ENCODE measurements around the gene MBP. TPM values are rescaled to one million over a fixed set of nuclear protein-coding genes. Genes with fewer than 3 reads are reported as not detected.

Gene MBP
- total and polyA plus RNA-seq, 10 of the 15 experiments (the other 5 are each of a cell fraction or from before 2014, with no cell fraction given) = 12.2 to 67.8 (median 42.1) TPM

DNA sequence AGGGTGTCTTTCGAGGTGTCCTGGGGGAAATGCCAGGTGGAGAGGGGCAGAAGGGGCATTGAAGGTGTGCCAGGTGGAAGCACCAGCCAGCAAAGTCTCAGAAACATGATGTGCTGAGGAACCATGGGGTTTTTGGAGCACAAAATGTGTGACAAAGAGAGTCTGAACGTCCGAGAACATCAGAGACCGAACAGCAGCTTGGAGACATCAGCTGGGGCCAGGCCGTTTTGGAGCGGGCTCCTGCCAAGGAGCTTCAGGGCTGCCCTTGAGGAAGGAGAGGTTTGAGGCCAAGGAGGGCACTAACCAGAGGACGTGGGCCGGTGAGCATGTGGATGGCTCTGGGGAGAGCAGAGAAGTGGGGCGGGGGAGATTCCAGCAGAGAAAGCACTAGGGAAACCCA, 5.3 kb upstream of the MBP start:
- ChIA-PET RAD21 (ENCODE audit: unreplicated experiment) (interaction anchor here (0.8 to 2.5 kb wide), 2 partner anchors 73 to 138 kb away, joined by 4 to 6 read pairs; no protein-coding TSS in a partner anchor), CTCF (interaction anchor here (1.0 to 1.2 kb wide), 2 partner anchors 8 to 74 kb away, joined by 3 read pairs; no protein-coding TSS in a partner anchor), POLR2A (no interaction called here), SMC1A (ENCODE audit: uncharacterized antibody, unreplicated experiment) (interaction anchor here (0.6 to 1.1 kb wide), 3 partner anchors 15 to 652 kb away, joined by 3 read pairs; no protein-coding TSS in a partner anchor)
- FAIRE-seq (no peak), ATAC-seq (no peak), DNase-seq (ENCODE audit: low read depth, low spot score) (no peak)
- intact Hi-C loops (cut with micrococcal nuclease; ENCODE audit: unreplicated experiment) = no loop called here
- no peak overlapping the region for H3K4me2 ChIP-seq (ENCODE audit: control insufficient read depth, insufficient read depth)
- no peaks in the 10 kb centered on the region for H4K20me1 ChIP-seq (ENCODE audit: control insufficient read depth, insufficient read depth)
- no peak overlapping the region for H3K4me3 ChIP-seq
- no peaks in the 10 kb centered on the region for H3K27me3 ChIP-seq (replicated peaks in 1 of 2; ENCODE audit: control insufficient read depth in 2 of 2, insufficient read depth in 2 of 2, low read length in 1 of 2)
- H3K4me1 ChIP-seq (ENCODE audit: control insufficient read depth, insufficient read depth, low read length) = peaks cover 17% of the 10 kb centered on the region
- peaks cover under 1% of the 10 kb centered on the region; the same call in 1 of the 2 replicates for H3K79me2 ChIP-seq (ENCODE audit: control insufficient read depth, insufficient read depth, low read length)
- in situ Hi-C loops (cut with MboI) = no loop called here
- no TSS peak for BruUV-seq (replicated peaks)
- H3K36me3 ChIP-seq (ENCODE audit: control insufficient read depth in 2 of 2, insufficient read depth in 2 of 2, low read length in 1 of 2) = no peaks in the 10 kb centered on the region
- H3K9ac ChIP-seq (ENCODE audit: control insufficient read depth, insufficient read depth, low read length) = no peak overlapping the region
- H3K27ac ChIP-seq (ENCODE audit: control insufficient read depth, insufficient read depth) = no peak overlapping the region
- TF ChIP-seq ZNF207 (IDR thresholded peaks at IDR 0.05; ENCODE audit: borderline replicate concordance) (no peak), ZSCAN29 (IDR thresholded peaks at IDR 0.05) (no peak), ATF7 (IDR thresholded peaks at IDR 0.05; ENCODE audit: low read depth) (no peak), ZBTB40 (IDR thresholded peaks at IDR 0.05; ENCODE audit: borderline replicate concordance) (no peak), POU2F2 (IDR thresholded peaks at IDR 0.05; ENCODE audit: borderline replicate concordance, low read depth, low read length) (no peak), TBL1XR1 (IDR thresholded peaks at IDR 0.05; ENCODE audit: low read depth, low read length) (no peak), SRF (IDR thresholded peaks at IDR 0.05; ENCODE audit: low read depth in 2 of 2, low read length in 2 of 2) (no peak), SP1 (IDR thresholded peaks at IDR 0.05; ENCODE audit: low read depth, low read length) (no peak)
- TF ChIP-seq, protein P1, sequence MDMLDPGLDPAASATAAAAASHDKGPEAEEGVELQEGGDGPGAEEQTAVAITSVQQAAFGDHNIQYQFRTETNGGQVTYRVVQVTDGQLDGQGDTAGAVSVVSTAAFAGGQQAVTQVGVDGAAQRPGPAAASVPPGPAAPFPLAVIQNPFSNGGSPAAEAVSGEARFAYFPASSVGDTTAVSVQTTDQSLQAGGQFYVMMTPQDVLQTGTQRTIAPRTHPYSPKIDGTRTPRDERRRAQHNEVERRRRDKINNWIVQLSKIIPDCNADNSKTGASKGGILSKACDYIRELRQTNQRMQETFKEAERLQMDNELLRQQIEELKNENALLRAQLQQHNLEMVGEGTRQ (IDR thresholded peaks at IDR 0.05; ENCODE audit: borderline replicate concordance, low read depth, low read length) = no peak
- H2AFZ ChIP-seq (ENCODE audit: control insufficient read depth, low read depth, low read length) = no peak overlapping the region
- 59% methylated on average over 9 of the region's 9 CpGs for WGBS (ENCODE audit: insufficient coverage, insufficient replicate concordance, low lambda C conversion rate, missing lambda C conversion rate)
- H3K9me3 ChIP-seq (replicated peaks; ENCODE audit: control insufficient read depth, insufficient read depth, low read length) = no peaks in the 10 kb centered on the region; the same call in 2 of the 3 replicates

Data from GM12878 (cell line).